Hematopoietic multipotent progenitor cell treated with erythropoietin and hydrocortisone succinate and interleukin-3 and kit ligand, for 6 days (in vitro differentiated cells): ENCODE results near the gene FGFR3.

Experiments used
- DNase-seq: peaks from one replicate; pipeline ENCODE4 v3.0.0-alpha.2; 2015

The FGFR3 gene

DNA sequence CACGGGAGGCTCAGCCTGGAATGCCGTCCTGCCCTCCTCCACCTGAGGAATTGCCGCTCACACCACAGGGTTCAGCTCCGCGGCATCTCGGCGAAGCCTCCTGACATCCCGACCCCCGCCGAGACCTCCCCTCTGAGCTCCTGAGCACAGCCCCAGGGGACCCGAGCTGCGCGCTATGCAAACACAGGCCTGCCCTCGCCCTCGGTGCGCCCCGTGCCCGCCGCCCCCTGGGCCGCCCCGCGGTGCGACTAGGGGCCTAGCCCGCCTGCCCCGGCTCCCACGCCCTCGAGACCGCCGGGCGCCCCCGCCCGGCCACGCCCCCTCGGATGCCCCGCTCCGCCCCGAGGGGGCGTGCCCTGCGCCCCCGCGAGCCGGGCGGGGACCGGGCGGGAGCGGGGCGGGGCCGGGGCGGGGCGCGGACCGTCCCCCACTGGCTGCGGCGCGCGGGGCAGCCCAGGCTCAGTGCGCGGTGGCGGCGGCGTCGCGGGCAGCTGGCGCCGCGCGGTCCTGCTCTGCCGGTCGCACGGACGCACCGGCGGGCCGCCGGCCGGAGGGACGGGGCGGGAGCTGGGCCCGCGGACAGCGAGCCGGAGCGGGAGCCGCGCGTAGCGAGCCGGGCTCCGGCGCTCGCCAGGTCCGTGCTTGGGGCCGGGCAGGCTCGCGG lies at the start of gene FGFR3:
FGFR3 (plus strand) TSS at position 462 of the 664 bp plus-strand sequence. CDS start 642 bp downstream, outside the sequence.
- DNase-seq: peak; percentile 75

DNA sequence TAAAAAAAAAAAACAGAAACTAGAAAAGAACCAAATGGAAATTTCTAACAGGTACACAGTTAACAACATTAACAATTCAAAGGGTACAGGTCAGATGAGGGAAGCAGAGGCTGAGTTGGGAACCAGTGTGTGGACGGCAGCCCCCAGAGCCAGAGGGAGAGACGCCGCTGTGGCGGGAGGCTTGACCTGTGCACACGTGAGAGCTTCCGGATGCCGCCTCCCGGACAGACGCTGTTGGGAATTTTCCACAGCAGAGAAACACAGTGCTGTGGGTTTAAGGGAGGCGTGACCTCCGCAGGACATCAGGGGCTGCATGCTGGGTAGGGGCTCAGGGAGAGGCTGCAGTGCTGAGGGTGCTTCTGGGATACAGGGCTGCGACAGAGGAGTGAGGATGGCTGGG lies 49.5 kb upstream of the FGFR3 start:
- DNase-seq: no peak

DNA sequence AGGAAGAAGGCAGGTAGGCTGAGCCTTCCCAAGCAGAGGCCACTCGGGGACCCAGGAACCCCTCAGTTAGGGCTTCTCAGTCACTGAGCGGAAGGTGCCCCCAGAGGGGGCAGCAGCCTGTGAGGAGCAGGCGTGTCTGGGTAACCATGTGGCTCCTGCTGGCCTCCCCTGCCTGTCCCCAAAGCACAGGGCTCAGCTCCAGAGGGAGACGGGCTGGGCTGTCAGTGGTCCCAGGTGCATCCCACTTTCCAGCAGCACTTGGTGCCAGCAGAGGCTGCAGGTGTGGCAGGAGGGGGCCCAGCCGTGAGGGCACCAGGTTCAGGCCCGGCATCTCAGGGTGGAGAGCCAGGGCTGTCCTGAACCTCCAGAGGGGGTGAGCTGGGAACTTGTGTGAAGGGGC lies 49.1 kb upstream of the FGFR3 start:
- DNase-seq: no peak

DNA sequence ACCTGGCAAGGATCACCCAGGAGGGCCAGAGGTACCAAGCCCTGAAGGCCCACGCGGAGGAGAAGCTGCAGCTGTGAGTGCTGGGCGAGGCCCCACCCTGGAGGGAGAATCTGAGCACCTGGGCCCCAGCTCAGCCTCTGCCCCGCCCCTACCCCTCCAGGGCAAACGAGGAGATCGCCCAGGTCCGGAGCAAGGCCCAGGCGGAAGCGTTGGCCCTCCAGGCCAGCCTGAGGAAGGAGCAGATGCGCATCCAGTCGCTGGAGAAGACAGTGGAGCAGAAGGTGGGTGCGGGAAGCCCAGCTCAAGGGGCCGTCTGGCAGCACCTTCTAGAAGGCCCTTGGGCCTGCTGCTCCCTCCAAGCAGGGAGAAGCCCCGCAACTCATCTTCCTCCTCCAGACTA lies 48.5 kb upstream of the FGFR3 start:
- no peak for DNase-seq

DNA sequence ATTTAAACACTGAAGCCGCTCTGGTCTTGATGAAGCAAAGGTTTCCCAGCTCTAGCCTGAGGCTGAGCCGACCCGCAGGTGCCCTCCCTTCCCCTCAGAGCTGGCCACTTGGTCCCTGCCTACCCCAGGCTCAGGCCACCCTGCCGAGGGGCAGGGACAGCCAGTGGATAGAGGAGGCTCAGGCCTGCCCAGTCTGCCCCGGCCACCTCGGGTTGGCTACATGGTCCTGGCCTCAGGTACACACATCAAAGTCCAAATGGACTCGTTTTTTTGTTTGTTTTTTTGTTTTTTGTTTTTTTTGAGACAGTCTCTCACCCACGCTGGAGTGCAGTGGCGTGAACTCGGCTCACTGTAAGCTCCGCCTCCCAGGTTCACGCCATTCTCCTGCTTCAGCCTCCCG lies 47.9 kb upstream of the FGFR3 start:
- no peak for DNase-seq

DNA sequence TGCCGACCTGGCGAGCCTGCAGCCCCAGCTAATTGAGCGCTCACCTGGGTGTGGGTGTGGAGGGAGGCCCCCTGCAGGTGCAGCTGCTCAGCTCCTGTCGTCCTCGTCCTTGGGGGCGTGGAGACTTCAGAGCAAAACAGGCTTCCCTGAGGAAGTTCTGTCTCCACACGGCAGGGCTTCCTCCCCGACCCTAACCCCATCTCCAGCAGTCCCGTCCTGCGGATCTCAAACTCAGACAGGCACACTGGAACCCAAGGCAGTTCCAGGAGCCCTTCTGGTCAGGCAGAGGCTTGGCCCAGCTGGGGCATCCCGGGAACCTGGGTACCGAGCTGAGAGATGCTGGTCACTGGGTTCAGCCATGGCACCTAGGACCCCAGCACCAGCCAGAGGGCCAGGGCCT lies 47.4 kb upstream of the FGFR3 start:
- DNase-seq: no peak

DNA sequence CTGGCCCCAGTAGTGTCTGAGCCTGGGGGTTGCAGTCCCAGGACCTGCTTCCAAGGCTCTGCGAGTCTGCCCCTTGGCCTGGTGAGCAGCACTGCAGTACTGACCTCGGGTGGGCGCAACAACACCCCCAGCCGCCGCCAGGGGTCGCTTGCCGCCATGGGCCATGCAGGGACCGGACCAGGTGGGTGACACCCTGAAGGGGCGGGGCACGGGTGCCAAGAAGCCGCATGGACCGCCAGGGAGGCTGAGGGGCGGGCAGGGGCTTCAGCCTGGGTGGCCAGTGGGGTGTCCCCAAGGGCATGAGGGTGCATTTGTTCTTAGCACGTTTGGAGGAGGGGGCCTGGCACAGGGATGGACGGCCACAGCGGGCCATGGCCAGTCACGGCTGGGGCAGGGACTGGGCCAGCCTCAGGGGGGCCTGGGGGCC lies 46.8 kb upstream of the FGFR3 start:
- peak; percentile 89 for DNase-seq

DNA sequence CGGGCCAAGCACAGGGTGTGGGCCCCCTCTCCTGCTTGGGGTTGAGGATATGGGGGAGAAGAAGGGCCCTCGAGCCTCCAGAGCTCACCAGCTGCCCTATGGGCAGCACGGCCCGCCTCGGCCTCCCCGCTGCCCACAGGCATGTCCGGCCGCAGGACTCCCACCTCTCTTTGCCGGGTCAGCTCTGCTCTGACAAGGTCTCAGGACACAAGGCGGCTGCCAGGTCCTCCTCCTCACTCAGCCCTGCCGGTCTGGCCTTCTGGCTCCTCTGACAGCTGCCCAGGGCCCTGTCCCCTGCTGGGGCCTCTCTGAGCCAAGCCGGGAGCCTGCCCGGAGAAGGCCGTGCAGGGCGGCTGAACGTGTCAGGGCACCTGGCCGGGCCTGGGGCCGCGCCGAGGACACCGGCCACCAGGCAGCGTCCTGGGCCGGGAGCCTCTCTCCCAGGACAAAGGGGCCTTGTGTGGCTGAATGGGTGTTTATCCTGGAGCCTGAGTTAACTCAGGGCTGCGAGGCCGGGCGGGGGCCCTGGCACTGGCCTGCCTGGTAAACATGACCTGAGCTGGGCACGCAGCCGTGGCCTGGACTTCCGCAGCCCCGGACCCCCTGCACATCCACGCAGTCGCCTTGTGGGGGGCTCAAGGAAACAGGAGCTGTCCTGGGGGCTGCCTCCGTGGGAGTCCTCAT lies 46.0 kb upstream of the FGFR3 start:
- no peak for DNase-seq

DNA sequence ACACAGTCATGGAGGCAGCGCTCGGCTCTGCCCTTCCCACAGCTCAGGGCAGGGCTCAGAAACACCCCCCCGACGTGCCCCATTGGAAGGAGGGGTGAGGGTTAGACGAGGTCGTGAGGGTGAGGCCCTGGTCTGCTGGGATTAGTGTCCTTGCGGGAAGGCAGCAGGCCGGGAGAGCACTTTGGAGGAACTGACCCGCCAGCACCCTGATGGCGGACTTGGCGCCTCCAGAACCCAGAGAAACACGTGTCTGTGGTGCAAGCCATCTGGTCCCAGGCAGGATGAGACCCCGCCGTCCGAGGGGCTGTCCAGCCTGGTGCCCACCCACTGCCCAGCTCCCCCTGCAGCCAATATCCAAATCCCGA lies 45.5 kb upstream of the FGFR3 start:
- DNase-seq: no peak

DNA sequence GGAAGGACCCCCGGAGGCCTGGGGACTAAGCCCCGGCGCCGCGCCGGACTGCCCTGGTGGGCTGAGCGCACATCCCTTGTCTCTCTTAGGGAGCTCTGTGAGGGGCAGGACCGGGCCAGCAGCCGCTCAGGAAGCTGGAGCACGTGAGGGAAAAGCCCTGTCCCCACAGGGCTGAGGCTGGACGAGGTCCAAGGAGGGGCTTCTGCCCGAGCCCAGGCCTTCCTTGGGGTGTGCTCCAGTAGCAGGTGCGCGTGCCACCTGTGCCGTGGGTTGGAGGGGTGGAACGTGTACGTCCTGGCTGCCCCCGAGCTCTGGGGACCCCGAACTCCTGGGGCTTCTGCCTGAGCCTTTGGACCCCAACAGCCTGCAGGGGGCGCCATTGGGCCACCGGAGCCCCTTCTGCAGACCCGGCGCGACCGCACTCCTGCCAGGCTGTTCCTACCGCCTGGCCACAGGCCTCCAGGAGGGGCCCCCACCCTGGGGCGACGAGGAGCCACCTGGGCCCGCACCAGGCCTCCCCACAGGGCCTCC lies 44.6 kb upstream of the FGFR3 start:
- peak; percentile 95 for DNase-seq

DNA sequence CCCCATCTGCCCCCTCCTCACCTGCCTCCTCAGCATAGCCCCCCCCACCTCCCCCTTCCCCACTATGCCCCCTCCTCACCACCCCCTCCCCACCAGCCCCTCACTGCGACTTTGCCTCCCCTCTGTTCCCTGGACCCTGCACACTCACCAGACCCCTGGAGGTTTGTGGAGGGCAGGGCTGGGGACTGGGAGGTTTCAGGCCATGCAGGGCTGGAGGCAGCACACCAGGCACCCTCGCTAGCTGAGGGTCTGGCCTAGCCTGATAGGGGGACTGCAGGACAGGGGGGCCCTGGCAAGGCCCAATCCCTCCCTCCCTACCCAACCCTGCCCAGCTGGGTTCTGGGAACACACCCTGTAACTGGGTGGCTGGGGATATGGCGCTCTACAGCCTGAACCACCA lies 43.7 kb upstream of the FGFR3 start:
- DNase-seq: peak; percentile 72

DNA sequence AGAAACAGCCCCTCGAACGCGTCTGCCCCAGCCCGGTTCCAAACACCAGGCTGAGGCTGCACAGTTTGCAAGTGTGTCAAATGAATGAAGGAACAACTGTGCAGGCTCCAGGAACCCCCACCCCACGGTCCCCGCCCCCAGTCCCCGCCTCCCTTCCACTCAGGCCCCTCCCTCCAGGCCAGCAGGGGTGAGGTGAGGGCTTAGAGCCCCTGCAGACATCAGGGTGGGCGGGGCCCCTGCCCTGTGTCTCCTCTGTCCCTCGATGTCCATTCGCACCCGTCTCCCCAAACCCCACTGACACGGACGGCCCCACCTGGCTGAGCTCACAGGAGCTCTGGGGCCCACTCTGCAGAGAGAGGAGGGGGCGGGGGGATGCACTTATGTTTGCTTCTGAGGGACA lies 43.3 kb upstream of the FGFR3 start:
- DNase-seq: no peak

DNA sequence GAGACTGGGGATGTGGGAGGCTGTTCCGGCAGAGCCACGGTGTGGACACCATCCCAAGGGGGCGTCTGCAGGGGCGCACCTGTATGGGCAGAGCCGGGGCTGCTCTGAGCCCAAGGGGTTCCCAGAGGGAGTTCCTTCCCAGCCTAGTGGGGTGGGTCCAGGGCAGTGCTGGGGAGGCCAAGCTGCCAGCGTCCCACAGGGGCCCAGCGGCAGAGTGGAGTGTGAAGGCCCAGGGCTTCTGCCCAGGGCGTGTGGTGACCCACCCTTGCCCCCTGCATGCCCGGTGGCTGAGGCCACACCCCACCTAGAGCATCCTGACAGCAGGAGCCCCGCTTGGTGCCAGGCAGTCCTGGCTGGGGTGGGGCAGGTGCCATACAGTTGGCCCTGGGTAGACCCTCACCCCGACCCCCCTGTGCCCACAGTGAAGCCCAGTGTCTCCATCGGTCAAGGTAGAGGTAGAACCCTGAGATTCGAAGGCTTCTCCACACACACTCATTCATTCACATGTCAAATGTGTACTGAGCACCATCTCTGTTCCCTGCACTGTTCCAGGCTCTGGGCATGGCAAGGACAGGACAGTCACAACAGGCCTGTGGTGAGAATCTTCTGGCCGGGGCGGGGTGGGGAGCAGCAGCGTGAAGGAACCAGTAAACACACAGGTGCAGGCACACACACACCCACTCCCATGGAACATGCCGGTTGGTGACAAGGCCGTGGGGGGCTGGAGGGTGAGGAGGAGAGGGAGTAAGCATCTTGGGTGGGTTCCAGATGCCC lies 42.5 kb upstream of the FGFR3 start:
- DNase-seq: no peak

DNA sequence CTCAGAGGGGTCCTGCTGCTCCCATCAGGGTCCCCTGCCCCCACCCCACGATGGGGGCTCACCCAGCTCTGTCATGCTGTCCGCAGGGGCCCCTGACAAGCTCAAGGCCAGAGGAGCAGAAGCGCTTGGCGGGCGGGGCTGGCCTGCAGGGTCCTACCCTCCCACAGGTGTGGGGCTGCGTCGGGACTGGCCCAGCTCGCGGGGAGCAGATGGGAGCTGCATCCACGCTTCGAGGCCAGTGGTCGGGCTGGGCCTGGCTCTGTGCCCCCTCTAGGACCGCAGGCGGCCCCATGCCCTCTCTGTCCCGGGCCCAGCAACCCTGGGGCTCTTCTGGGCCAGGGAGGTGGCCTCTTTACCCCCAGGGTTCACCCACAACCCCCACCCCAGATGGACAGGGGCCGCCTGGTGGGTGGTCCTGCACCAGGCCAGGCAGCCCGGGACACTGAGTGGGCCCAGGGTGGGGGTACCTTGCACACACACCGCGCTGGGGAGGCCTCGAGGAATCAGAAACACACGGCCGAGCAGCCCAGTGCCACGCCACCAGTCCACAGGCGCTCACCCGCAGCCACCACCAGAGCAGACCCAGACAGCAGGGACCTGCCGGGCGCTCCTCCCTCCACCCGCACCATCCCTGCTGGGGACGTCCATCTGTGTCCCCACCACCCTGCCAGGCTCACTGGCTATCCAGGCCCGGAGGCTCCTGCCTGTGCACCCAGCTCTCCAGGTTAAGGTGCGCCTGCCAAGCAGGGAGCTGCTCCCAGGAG lies 41.8 kb upstream of the FGFR3 start:
- DNase-seq: no peak

DNA sequence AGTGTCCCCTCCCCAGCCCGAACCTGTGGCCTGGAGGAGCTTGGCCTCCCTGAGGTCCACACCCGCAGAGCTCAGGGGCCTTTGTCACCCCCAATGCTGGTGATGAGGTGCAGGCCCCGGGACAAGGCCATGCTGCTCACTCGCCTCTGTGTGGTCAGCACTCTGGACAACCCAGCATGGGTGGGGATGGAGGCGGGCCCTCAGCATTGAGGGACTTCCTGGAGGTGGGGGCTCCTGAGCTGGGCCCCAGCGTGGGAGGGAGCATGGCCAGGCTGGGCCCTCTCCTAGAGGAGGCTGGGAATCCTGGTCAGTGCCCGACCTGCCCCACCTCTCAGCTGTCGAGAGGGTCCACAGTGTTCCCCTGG lies 41.2 kb upstream of the FGFR3 start:
- no peak for DNase-seq

DNA sequence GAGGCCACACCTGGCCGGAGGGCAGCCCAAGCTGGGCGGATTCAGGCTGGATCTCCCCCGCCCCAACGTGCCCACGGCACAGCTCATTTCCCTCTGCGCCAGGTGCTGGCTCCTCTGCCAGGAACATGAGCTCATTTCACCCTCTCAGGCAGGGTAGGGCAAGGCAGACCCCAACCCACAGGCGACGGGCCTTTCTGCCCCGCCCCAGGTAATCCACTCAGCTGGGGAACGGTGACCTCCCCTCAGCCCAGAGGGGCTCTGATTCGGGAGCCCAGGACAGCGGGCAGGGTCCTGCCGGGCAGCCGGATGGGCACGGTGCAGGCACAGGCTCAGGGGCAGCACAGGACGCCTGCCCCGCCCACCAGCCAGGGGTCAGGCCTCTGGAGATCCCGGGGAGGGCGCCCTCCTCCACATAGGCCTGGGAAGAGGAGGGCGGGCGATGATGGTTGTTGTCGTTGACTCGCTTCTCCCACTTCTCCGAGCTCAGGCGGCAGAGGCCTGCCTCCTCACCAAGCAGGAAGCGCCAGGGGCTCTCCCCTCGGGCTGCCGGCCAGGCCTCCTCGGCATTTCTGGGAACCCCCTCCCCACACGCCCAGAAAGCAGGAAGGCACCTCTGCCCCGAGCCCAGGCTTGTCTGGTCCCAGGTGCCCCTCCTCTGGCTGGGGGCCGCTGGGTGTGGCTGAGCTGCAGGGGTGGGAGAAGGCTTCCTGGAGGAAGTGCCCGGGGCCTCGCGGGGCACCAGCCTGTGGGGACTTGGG lies 40.6 kb upstream of the FGFR3 start:
- peak; percentile 48 for DNase-seq

DNA sequence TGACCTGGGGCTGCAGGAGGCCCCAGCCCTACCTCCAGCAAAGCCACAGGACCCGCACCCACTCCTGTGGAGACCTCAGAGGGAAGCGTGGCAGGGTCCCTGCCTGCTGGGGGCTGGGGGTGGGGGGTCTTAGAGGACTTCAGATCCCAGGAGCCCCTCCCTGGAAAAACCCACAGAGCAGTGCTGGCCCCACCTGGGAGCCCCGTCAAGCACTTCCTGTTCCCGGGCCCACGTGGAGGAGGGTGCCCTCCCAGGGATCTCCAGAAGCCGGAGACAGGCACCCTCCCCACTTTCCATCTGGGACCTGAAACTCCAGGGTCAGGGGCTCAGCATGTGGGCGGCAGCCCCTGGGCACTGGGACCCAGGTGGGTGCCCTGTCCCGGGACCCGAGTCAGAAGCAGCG lies 39.8 kb upstream of the FGFR3 start:
- no peak for DNase-seq

DNA sequence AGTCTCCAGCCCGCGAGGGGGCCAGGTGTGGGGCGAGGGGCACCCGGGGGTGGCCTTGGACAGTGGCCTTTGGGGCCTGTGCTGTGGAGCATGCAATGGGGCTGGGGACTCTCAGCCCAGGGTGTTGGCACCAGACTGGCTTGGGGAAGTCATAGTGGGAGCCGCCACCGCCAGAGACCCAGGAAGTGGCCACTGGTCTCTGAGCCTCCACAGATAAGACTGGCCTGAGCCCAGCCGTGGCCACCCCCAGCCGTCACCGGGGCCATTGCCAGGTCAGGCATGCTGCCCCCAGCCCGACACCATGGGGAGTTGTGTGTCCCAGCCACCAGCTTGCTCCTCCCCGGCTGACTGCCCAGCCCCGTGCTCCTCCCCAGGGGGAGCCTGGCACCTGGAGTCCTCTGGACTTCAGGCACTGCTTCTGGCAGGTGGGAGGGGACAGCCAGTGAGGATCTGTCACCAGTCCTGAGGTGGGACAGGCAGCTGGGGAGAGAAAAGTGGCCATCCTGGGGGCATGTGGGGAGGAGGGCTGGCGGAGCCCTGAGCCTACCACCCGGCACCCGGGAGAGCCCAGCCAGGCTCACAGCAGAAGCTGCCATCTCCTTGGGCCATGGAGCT lies 39.3 kb upstream of the FGFR3 start:
- DNase-seq: no peak

DNA sequence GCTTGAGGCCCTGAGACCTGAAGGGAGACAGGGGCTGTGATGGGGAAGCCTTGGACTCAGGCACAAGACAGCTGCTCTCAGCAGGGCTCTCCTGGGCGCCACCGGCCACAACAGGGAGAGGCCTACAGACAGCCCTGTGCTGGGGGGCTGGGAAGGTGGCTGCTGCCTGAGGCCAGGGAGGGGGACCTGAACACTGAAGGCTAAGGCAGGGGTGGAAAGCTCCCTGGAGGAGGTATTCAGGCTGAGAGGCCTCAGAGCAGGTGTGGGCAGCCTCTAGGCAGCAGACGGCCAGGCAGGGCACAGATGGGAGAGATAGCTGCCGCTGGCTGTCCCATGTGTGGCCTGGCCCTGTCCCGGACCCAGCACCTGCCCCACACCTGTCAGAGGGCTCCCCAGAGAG lies 38.8 kb upstream of the FGFR3 start:
- DNase-seq: no peak

DNA sequence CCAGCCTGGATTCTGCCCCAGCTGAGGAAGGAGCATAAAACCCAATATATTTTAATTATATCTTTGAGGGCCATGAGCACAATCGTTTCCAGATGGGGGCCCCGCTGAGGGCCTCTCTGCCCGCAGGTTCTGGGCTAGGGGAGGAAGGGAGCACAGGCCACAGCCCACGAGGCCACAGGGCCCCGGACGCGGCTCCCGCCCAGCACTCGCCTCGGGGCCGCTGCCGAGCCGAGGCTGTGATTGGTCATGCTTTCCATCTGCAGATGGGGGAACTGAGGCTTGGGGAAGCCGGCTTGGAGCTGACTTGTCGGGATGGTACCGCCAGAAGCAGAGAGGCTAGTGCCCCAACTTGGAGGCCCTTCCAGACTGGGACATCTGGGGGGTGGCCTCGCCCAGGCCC lies 37.8 kb upstream of the FGFR3 start:
- DNase-seq: no peak

DNA sequence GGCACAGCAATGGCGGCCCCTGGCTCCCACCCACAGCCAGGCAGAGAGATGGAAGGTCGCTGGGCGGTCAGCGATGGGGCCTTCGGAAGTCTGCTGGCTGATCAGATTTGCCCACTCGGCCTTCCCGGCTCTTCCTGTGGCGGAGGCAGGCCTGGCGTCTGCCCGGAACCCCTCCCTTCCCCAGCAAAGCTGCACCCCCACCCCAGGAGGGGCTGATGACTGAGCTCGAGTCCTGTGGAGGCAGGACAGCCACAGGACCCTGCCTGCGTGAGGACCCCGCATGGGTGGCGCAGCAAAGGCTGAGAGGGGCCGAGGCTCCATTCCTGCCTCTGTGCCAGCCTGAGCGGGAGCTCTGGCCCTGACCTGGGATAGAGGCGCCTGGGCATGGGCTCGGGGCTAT lies 37.0 kb upstream of the FGFR3 start:
- no peak for DNase-seq
